Body of pancreas (tissue), 4 donors: ENCODE results near the gene TENM3.

ENCODE experiments used
- POLR2A ChIP-seq, 3 donors: fragments of 450-650 bp; IDR thresholded peaks; one replicate each; pipeline ENCODE4 v1.6.1; 2016; ENCODE audit warnings: antibody characterized with exemption in 3 of 3, mild to moderate bottlenecking in 2 of 3
- TF ChIP-seq, protein P1 (sequence below), 7 experiments: fragments of 450-650 bp in 4 of 7; fragments of 200-600 bp in 3 of 7; sonication (generic) in 3 of 7; IDR thresholded peaks; one replicate each; pipeline ENCODE4 v1.5.1; 2016 to 2019; ENCODE audit warnings: antibody characterized with exemption in 7 of 7

- TF ChIP-seq, protein P1, sequence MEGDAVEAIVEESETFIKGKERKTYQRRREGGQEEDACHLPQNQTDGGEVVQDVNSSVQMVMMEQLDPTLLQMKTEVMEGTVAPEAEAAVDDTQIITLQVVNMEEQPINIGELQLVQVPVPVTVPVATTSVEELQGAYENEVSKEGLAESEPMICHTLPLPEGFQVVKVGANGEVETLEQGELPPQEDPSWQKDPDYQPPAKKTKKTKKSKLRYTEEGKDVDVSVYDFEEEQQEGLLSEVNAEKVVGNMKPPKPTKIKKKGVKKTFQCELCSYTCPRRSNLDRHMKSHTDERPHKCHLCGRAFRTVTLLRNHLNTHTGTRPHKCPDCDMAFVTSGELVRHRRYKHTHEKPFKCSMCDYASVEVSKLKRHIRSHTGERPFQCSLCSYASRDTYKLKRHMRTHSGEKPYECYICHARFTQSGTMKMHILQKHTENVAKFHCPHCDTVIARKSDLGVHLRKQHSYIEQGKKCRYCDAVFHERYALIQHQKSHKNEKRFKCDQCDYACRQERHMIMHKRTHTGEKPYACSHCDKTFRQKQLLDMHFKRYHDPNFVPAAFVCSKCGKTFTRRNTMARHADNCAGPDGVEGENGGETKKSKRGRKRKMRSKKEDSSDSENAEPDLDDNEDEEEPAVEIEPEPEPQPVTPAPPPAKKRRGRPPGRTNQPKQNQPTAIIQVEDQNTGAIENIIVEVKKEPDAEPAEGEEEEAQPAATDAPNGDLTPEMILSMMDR (IDR thresholded peaks at IDR 0.05) = no peak
- no peak for TF ChIP-seq POLR2A (IDR thresholded peaks at IDR 0.05)
Observed at GRCh38 chr4:182536221-182536811, 293.1 kb downstream of the TENM3 start.
